Upper lobe of right lung (tissue), 1 donor: ENCODE measurements around the gene CROCC2. TPM values are rescaled to one million over a fixed set of nuclear protein-coding genes. Genes with fewer than 3 reads are reported as not detected.

Experiments
- ATAC-seq: fragments of 200-7000 bp; cut with Tn5 transposase; one replicate; pipeline ENCODE4 v1.9.1; 2020; ENCODE audit warnings: mild to moderate bottlenecking, moderate library complexity
- DNase-seq: peaks from one replicate; pipeline ENCODE4 v3.0.0-alpha.2; 2020
- H3K27ac ChIP-seq: fragments of 200-600 bp; one replicate; pipeline ENCODE4 v1.8.0; 2022
- H3K27me3 ChIP-seq: fragments of 200-600 bp; one replicate; pipeline ENCODE4 v1.8.0; 2022; ENCODE audit warnings: mild to moderate bottlenecking
- H3K36me3 ChIP-seq: fragments of 200-600 bp; one replicate; pipeline ENCODE4 v1.8.0; 2022
- H3K4me1 ChIP-seq: fragments of 200-600 bp; one replicate; pipeline ENCODE4 v1.8.0; 2022
- H3K4me3 ChIP-seq: fragments of 200-600 bp; one replicate; pipeline ENCODE4 v1.8.0; 2022; ENCODE audit warnings: mild to moderate bottlenecking
- H3K9me3 ChIP-seq: fragments of 200-600 bp; one replicate; pipeline ENCODE4 v1.8.0; 2022
- CTCF ChIP-seq: fragments of 200-600 bp; IDR thresholded peaks from one replicate; pipeline ENCODE4 v1.8.0; 2022; ENCODE audit warnings: antibody characterized with exemption
- intact Hi-C: fragments of 100-400 bp; cut with DNase I; formaldehyde crosslinking; loops from one replicate; pipeline ENCODE4 v1.11.0; 2022
- total RNA-seq: library from RNA; stranded (reverse); fragmentation: NEBNext Ultra II Directional; extraction: Animal tissue kit (Norgen Biotek cat#: 25700); gene quantifications from one replicate; pipeline ENCODE4 v1.2.1, GENCODE V29; 2021
- donor health status: DM: no; HTN: yes; CAD: no; lungs with severe emphysema.

The CROCC2 gene
- total RNA-seq, 1 donor from 2014 or later: 0.26 TPM

GRCh38 chr2:241019441-241020139 is 113.5 kb downstream of the CROCC2 start:
- intact Hi-C loops: no loop called here
- TF ChIP-seq CTCF: no peak
- DNase-seq: peak; percentile 43

DNA sequence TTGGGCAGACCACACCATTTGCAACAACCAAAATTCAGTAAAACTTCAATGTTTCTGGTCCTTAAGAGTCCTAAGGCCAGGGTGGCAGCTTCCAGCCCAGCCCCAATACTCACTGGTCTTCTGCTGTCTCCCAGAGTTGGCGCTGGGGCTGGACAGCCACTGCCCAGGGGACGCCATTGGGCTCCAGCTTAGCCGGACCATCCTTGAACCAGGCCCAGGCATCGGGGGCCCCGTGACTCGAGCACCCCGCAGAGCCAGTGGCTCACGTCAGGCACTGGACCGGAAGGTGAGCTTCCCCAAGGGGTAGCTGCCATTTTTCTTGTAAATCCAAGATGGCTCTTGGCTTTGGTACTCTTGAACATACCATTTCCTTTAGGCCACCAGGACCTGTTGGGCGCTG is 114.1 kb downstream of the CROCC2 start:
- Histone ChIP-seq H3K27me3 (no peaks in the 10 kb centered on the region), H3K27ac (no peak overlapping the region), H3K4me1 (no peaks in the 10 kb centered on the region), H3K9me3 (no peaks in the 10 kb centered on the region), H3K36me3 (peaks cover 5% of the 10 kb centered on the region), H3K4me3 (no peak overlapping the region)
- DNase-seq (peak; percentile 27), ATAC-seq (no peak)
- intact Hi-C loops: no loop called here
- no peak for TF ChIP-seq CTCF

More at GRCh38 chr2:241019441-241020139, 113.5 kb downstream of the CROCC2 start:
- Histone ChIP-seq H3K9me3 (no peaks in the 10 kb centered on the region), H3K4me3 (no peak overlapping the region), H3K27me3 (no peaks in the 10 kb centered on the region), H3K36me3 (peaks cover 5% of the 10 kb centered on the region), H3K27ac (no peak overlapping the region), H3K4me1 (no peaks in the 10 kb centered on the region)
- ATAC-seq: no peak

GRCh38 chr2:241020629-241021190 is 114.6 kb downstream of the CROCC2 start:
- no peak for TF ChIP-seq CTCF

GRCh38 chr2:241025639-241026038 is 119.5 kb downstream of the CROCC2 start:
- ATAC-seq: no peak
- Histone ChIP-seq H3K4me3 (no peak overlapping the region), H3K36me3 (peaks cover 4% of the 10 kb centered on the region), H3K9me3 (peaks cover 11% of the 10 kb centered on the region), H3K27ac (no peak overlapping the region), H3K4me1 (no peaks in the 10 kb centered on the region), H3K27me3 (no peaks in the 10 kb centered on the region)
- DNase-seq: no peak
- intact Hi-C loops: no loop called here
- no peak for TF ChIP-seq CTCF

More at GRCh38 chr2:241020629-241021190, 114.6 kb downstream of the CROCC2 start:
- peaks cover 5% of the 10 kb centered on the region for H3K9me3 ChIP-seq
- no peaks in the 10 kb centered on the region for H3K27me3 ChIP-seq
- DNase-seq (peak; percentile 35), ATAC-seq (no peak)
- no peak overlapping the region for H3K4me3 ChIP-seq
- peaks cover 5% of the 10 kb centered on the region for H3K36me3 ChIP-seq
- H3K27ac ChIP-seq: no peak overlapping the region
- intact Hi-C loops: no loop called here
- no peaks in the 10 kb centered on the region for H3K4me1 ChIP-seq

DNA sequence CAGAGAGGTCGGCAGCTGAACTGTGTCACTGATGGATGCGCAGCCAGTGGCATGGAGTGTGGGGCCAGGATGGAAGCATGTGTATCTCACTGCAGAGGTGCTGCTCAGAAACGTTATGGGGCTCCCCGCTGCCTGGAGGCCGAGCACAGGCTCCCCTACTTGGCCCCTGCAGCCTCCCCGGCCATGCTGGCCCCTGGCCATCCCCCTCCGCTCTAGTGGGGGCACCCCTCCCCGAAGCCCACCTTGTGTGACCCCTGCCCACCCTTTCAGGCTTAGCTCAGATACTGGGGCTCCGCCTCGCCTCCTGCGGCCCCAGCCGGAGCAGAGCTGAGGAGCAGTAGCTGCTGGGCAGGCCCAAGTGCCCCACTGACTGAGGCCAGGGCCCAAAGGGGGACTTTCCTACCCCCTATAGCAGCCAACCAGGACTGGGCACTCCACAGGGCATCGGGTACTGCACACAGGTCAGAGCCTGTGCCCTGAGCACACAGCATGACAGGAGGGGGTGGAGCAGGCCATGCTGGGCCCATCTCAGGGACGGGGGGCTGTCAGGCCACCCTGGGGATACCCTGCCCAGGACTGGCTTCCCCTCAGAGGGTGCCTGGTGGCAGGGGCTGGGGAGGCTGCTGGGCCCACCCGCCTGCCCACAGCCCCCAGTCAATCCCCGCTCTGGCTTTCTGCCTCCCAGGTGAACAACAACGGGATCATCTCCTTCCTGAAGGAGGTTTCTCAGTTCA is 123.6 kb downstream of the CROCC2 start:
- H3K36me3 ChIP-seq: peaks cover 36% of the 10 kb centered on the region
- H3K27me3 ChIP-seq: no peaks in the 10 kb centered on the region
- no peak for TF ChIP-seq CTCF
- DNase-seq (peak; percentile 53), ATAC-seq (peak; percentile 15)
- no peak overlapping the region for H3K4me3 ChIP-seq
- H3K4me1 ChIP-seq: no peaks in the 10 kb centered on the region
- intact Hi-C loops: no loop called here
- H3K27ac ChIP-seq: no peak overlapping the region
- peaks cover 11% of the 10 kb centered on the region for H3K9me3 ChIP-seq
